ENCODE data around the gene TMEM82. TPM values are rescaled to one million over a fixed set of nuclear protein-coding genes. Genes with fewer than 3 reads are reported as not detected.
A peak's percentile ranks its signal among the peaks of the same experiment; 100 is the strongest.

Gene TMEM82
- polyA plus RNA-seq, 1 donor (not counting 4 experiments of a cell fraction or from before 2014, with no cell fraction given): not detected

GRCh38 chr1:15762546-15762945 is 20.2 kb downstream of the TMEM82 start:
- Histone ChIP-seq H3K9ac (ENCODE audit: control insufficient read depth, extremely low read depth, insufficient read depth, low read length) (no peak overlapping the region), H3K36me3 (ENCODE audit: control insufficient read depth in 2 of 2, extremely low read depth in 1 of 2, insufficient read depth in 2 of 2, low read length in 2 of 2) (peaks cover 8 to 26% of the 10 kb centered on the region in 2 experiments), H4K20me1 (ENCODE audit: control insufficient read depth, extremely low read depth, insufficient read depth, low read length) (no peaks in the 10 kb centered on the region), H3K27ac (ENCODE audit: control insufficient read depth, insufficient read depth, low read length) (no peak overlapping the region), H3K79me2 (ENCODE audit: control insufficient read depth, insufficient read depth, low read length) (peaks cover 65% of the 10 kb centered on the region), H3K4me3 (ENCODE audit: control insufficient read depth in 2 of 3, extremely low read depth in 1 of 3, insufficient read depth in 2 of 3, low read depth in 1 of 3, low read length in 3 of 3) (no peak overlapping the region), H3K9me3 (ENCODE audit: control insufficient read depth, low read depth, low read length) (no peaks in the 10 kb centered on the region), H3K4me2 (ENCODE audit: control insufficient read depth, extremely low read depth, insufficient read depth, low read depth, low read length) (no peak overlapping the region), H3K4me1 (ENCODE audit: control insufficient read depth, extremely low read depth, insufficient read depth, low read length) (peaks cover 48% of the 10 kb centered on the region), H3K27me3 (ENCODE audit: control insufficient read depth, extremely low read depth, insufficient read depth, low read length) (no peaks in the 10 kb centered on the region), H3K9me1 (ENCODE audit: control insufficient read depth, extremely low read depth, insufficient read depth, low read length) (no peaks in the 10 kb centered on the region), H2AFZ (ENCODE audit: control insufficient read depth, low read length) (no peak overlapping the region)
- DNase-seq (ENCODE audit: low read depth, low spot score): no peak
- no peak for FAIRE-seq
- dilution Hi-C loops (cut with MboI; ENCODE audit: extremely low pct_ligation_motif_present, low sequenced_read_pairs): no loop called here
- TF ChIP-seq EZH2 (IDR thresholded peaks at IDR 0.05; ENCODE audit: low read length): no peak

- Histone ChIP-seq H3K9me1 (ENCODE audit: control insufficient read depth, extremely low read depth, insufficient read depth, low read length) (no peaks in the 10 kb centered on the region), H3K27ac (ENCODE audit: control insufficient read depth, insufficient read depth, low read length) (peak overlapping the region; percentile 92), H2AFZ (ENCODE audit: control insufficient read depth, low read length) (no peak overlapping the region), H3K4me2 (ENCODE audit: control insufficient read depth, extremely low read depth, insufficient read depth, low read depth, low read length) (peak overlapping the region; percentile 89), H3K27me3 (ENCODE audit: control insufficient read depth, extremely low read depth, insufficient read depth, low read length) (no peaks in the 10 kb centered on the region), H3K9me3 (ENCODE audit: control insufficient read depth, low read depth, low read length) (no peaks in the 10 kb centered on the region), H3K36me3 (ENCODE audit: control insufficient read depth in 2 of 2, extremely low read depth in 1 of 2, insufficient read depth in 2 of 2, low read length in 2 of 2) (peaks cover 20 to 41% of the 10 kb centered on the region in 2 experiments), H3K4me1 (ENCODE audit: control insufficient read depth, extremely low read depth, insufficient read depth, low read length) (peaks cover 44% of the 10 kb centered on the region), H3K4me3 (ENCODE audit: control insufficient read depth in 2 of 3, extremely low read depth in 1 of 3, insufficient read depth in 2 of 3, low read depth in 1 of 3, low read length in 3 of 3) (peak overlapping the region; percentile 35 to 54 (median 41)), H3K79me2 (ENCODE audit: control insufficient read depth, insufficient read depth, low read length) (peaks cover 72% of the 10 kb centered on the region), H3K9ac (ENCODE audit: control insufficient read depth, extremely low read depth, insufficient read depth, low read length) (peak overlapping the region; percentile 70), H4K20me1 (ENCODE audit: control insufficient read depth, extremely low read depth, insufficient read depth, low read length) (no peaks in the 10 kb centered on the region)
- dilution Hi-C loops (cut with MboI; ENCODE audit: extremely low pct_ligation_motif_present, low sequenced_read_pairs): no loop called here
- no peak for TF ChIP-seq CTCF (optimal IDR thresholded peaks at IDR 0.05 in 1 of 3, IDR thresholded peaks at IDR 0.05 in 1 of 3, conservative IDR thresholded peaks at IDR 0.05 in 1 of 3; ENCODE audit: extremely low read depth in 1 of 3, insufficient read depth in 2 of 3, low read length in 3 of 3)
- DNase-seq (ENCODE audit: low read depth, low spot score): no peak
- FAIRE-seq: peak; percentile 95
These were observed 22.0 kb downstream of the TMEM82 start for GRCh38 chr1:15764269-15764764.

- peak overlapping the region; percentile 92 for H3K27ac ChIP-seq (ENCODE audit: control insufficient read depth, insufficient read depth, low read length)
- H4K20me1 ChIP-seq (ENCODE audit: control insufficient read depth, extremely low read depth, insufficient read depth, low read length): no peaks in the 10 kb centered on the region
- H3K4me1 ChIP-seq (ENCODE audit: control insufficient read depth, extremely low read depth, insufficient read depth, low read length): peaks cover 42% of the 10 kb centered on the region
- no peak for FAIRE-seq
- H3K4me3 ChIP-seq (ENCODE audit: control insufficient read depth in 2 of 3, extremely low read depth in 1 of 3, insufficient read depth in 2 of 3, low read depth in 1 of 3, low read length in 3 of 3): peak overlapping the region; percentile 35 to 54 (median 41)
- peak overlapping the region; percentile 89 for H3K4me2 ChIP-seq (ENCODE audit: control insufficient read depth, extremely low read depth, insufficient read depth, low read depth, low read length)
- peak overlapping the region; percentile 70 for H3K9ac ChIP-seq (ENCODE audit: control insufficient read depth, extremely low read depth, insufficient read depth, low read length)
- no peaks in the 10 kb centered on the region for H3K9me3 ChIP-seq (ENCODE audit: control insufficient read depth, low read depth, low read length)
- no peak for TF ChIP-seq EZH2 (IDR thresholded peaks at IDR 0.05; ENCODE audit: low read length)
- no peak for TF ChIP-seq CTCF (optimal IDR thresholded peaks at IDR 0.05 in 1 of 3, IDR thresholded peaks at IDR 0.05 in 1 of 3, conservative IDR thresholded peaks at IDR 0.05 in 1 of 3; ENCODE audit: extremely low read depth in 1 of 3, insufficient read depth in 2 of 3, low read length in 3 of 3)
- no peak for DNase-seq (ENCODE audit: low read depth, low spot score)
- H3K79me2 ChIP-seq (ENCODE audit: control insufficient read depth, insufficient read depth, low read length): peaks cover 66% of the 10 kb centered on the region
- dilution Hi-C loops (cut with MboI; ENCODE audit: extremely low pct_ligation_motif_present, low sequenced_read_pairs): no loop called here
- no peak overlapping the region for H2AFZ ChIP-seq (ENCODE audit: control insufficient read depth, low read length)
- peaks cover 20 to 41% of the 10 kb centered on the region in 2 experiments for H3K36me3 ChIP-seq (ENCODE audit: control insufficient read depth in 2 of 2, extremely low read depth in 1 of 2, insufficient read depth in 2 of 2, low read length in 2 of 2)
- no peaks in the 10 kb centered on the region for H3K9me1 ChIP-seq (ENCODE audit: control insufficient read depth, extremely low read depth, insufficient read depth, low read length)
- no peaks in the 10 kb centered on the region for H3K27me3 ChIP-seq (ENCODE audit: control insufficient read depth, extremely low read depth, insufficient read depth, low read length)
These were observed 22.6 kb downstream of the TMEM82 start for GRCh38 chr1:15764890-15765289.

All from keratinocyte (primary cell).